Liver (tissue), 9 donors: Measurements from ENCODE around the gene SEPTIN2. TPM values are rescaled to one million over a fixed set of nuclear protein-coding genes. Genes with fewer than 3 reads are reported as not detected.

Experiments used
- DNase-seq: peaks from one replicate; pipeline ENCODE4 v3.0.0-alpha.2; 2017; ENCODE audit warnings: low spot score
- H3K27ac ChIP-seq, 2 donors: one replicate each; pipeline ENCODE4 v1.7.0; 2013; ENCODE audit warnings: inconsistent platforms in 2 of 2, low read length in 2 of 2, control low read depth in 1 of 2, low read depth in 1 of 2, mild to moderate bottlenecking in 1 of 2
- H3K27me3 ChIP-seq, 4 donors: one replicate each; pipeline versions ENCODE4 v1.6.1 to v1.7.0; 2013; ENCODE audit warnings: low read length in 3 of 4, inconsistent platforms in 1 of 4, mild to moderate bottlenecking in 1 of 4, moderate library complexity in 1 of 4; ENCODE audit not compliant: control insufficient read depth in 4 of 4, insufficient read depth in 4 of 4
- H3K36me3 ChIP-seq, 4 donors: one replicate each; pipeline versions ENCODE4 v1.6.1 to v1.7.0; 2013; ENCODE audit warnings: low read length in 3 of 4, mild to moderate bottlenecking in 3 of 4, low read depth in 1 of 4, moderate library complexity in 1 of 4; ENCODE audit not compliant: control insufficient read depth in 4 of 4, insufficient read depth in 3 of 4
- H3K4me1 ChIP-seq, 4 donors: one replicate each; pipeline versions ENCODE4 v1.6.1 to v1.7.0; 2013; ENCODE audit warnings: low read length in 3 of 4, mild to moderate bottlenecking in 3 of 4, moderate library complexity in 1 of 4; ENCODE audit not compliant: control insufficient read depth in 4 of 4, insufficient read depth in 4 of 4
- H3K4me3 ChIP-seq, 3 donors: one replicate each; pipeline versions ENCODE4 v1.6.1 to v1.7.0; 2013; ENCODE audit warnings: low read length in 3 of 3, control low read depth in 1 of 3, low read depth in 1 of 3, mild to moderate bottlenecking in 1 of 3
- H3K9ac ChIP-seq, 2 donors: one replicate each; pipeline ENCODE4 v1.7.0; 2013; ENCODE audit warnings: low read length in 2 of 2, mild to moderate bottlenecking in 2 of 2, moderate library complexity in 2 of 2, control low read depth in 1 of 2, low read depth in 1 of 2
- H3K9me3 ChIP-seq, 4 donors: one replicate each; pipeline versions ENCODE4 v1.6.1 to v1.7.0; 2013; ENCODE audit warnings: low read length in 3 of 4; ENCODE audit not compliant: control insufficient read depth in 4 of 4
- EGR1 ChIP-seq, 2 donors: IDR thresholded peaks; 2 replicates each; pipeline ENCODE4 v1.6.1; 2016 to 2018; ENCODE audit warnings: antibody characterized with exemption in 2 of 2, low read depth in 2 of 2
- FOXA1 ChIP-seq: IDR thresholded peaks from 2 replicates; pipeline ENCODE4 v1.6.1; 2016; ENCODE audit warnings: antibody characterized with exemption
- FOXA2 ChIP-seq: IDR thresholded peaks from 2 replicates; pipeline ENCODE4 v1.6.1; 2016; ENCODE audit warnings: antibody characterized with exemption
- GABPA ChIP-seq, 2 donors: IDR thresholded peaks in 1 of 2; conservative IDR thresholded peaks in 1 of 2; 2 replicates each; pipeline ENCODE4 v1.6.1; 2016; ENCODE audit warnings: antibody characterized with exemption in 2 of 2, mild to moderate bottlenecking in 1 of 2, moderate library complexity in 1 of 2
- HNF4A ChIP-seq, 2 donors: conservative IDR thresholded peaks; 2 replicates each; pipeline ENCODE4 v1.6.1; 2016; ENCODE audit warnings: antibody characterized with exemption in 2 of 2, mild to moderate bottlenecking in 2 of 2
- HNF4G ChIP-seq: IDR thresholded peaks from 2 replicates; pipeline ENCODE4 v1.6.1; 2016; ENCODE audit warnings: antibody characterized with exemption
- JUND ChIP-seq, 2 donors: IDR thresholded peaks; 2 replicates each; pipeline ENCODE4 v1.6.1; 2016; ENCODE audit warnings: antibody characterized with exemption in 2 of 2
- NR2F2 ChIP-seq: IDR thresholded peaks from 2 replicates; pipeline ENCODE4 v1.6.1; 2016; ENCODE audit warnings: antibody characterized with exemption
- RAD21 ChIP-seq, 2 donors: IDR thresholded peaks; 2 replicates each; pipeline ENCODE4 v1.6.1; 2016; ENCODE audit warnings: antibody characterized with exemption in 2 of 2, mild to moderate bottlenecking in 2 of 2
- RXRA ChIP-seq, 2 donors: IDR thresholded peaks; 2 replicates each; pipeline ENCODE4 v1.6.1; 2017 to 2018; ENCODE audit warnings: antibody characterized with exemption in 2 of 2, mild to moderate bottlenecking in 1 of 2
- SP1 ChIP-seq: IDR thresholded peaks from 2 replicates; pipeline ENCODE4 v1.6.1; 2018; ENCODE audit warnings: antibody characterized with exemption, mild to moderate bottlenecking
- TAF1 ChIP-seq: conservative IDR thresholded peaks from 2 replicates; pipeline ENCODE4 v1.6.1; 2016; ENCODE audit warnings: antibody characterized with exemption, mild to moderate bottlenecking
- YY1 ChIP-seq: IDR thresholded peaks from 2 replicates; pipeline ENCODE4 v1.6.1; 2016; ENCODE audit warnings: antibody characterized with exemption, mild to moderate bottlenecking
- WGBS: extraction: QIAGEN DNeasy Blood & Tissue Kit; methylation state at CpG from one replicate; pipeline ENCODE4 v1.1.7; 2013; 5-methylcytosine and 5-hydroxymethylcytosine counted together
- polyA plus RNA-seq, 2 donors: library from polyadenylated mRNA; stranded (reverse) in 1 of 2; unstranded in 1 of 2; fragments of 200-250 nt in 1 of 2; fragments of >200 nt in 1 of 2; fragmentation: Nextera tagmentation in 1 of 2; extraction: Ambion mirVana in 1 of 2; gene quantifications; one replicate each; pipeline versions ENCODE4 v1.2.1 to v1.2.3, GENCODE V29; 2013 to 2015
- total RNA-seq, 2 donors: library from RNA; depleted of rRNA; stranded (reverse); fragments of >200 nt; gene quantifications; one replicate each; pipeline ENCODE4 v1.2.3, GENCODE V29; 2014
- TF ChIP-seq, protein P1 (sequence below): IDR thresholded peaks from 2 replicates; pipeline ENCODE4 v1.6.1; 2016; ENCODE audit warnings: antibody characterized with exemption
- TF ChIP-seq, protein P2 (sequence below): IDR thresholded peaks from 2 replicates; pipeline ENCODE4 v1.6.1; 2016; ENCODE audit warnings: antibody characterized with exemption
- TF ChIP-seq, protein P3 (sequence below): IDR thresholded peaks from 2 replicates; pipeline ENCODE4 v1.6.1; 2016; ENCODE audit warnings: antibody characterized with exemption, mild to moderate bottlenecking
- TF ChIP-seq, protein P4 (sequence below): fragments of 150-350 bp; IDR thresholded peaks from 2 replicates; pipeline ENCODE4 v1.5.1; 2017; ENCODE audit warnings: improper control_type of control experiment, low read depth, low read length; ENCODE audit not compliant: missing input control
- TF ChIP-seq, protein P5 (sequence below): IDR thresholded peaks from 2 replicates; pipeline ENCODE4 v1.6.1; 2016; ENCODE audit warnings: antibody characterized with exemption
- donor health status: healthy.
- donor health status: healthy.
- donor health status: healthy.
- donor health status: healthy.
- donor health status: healthy.

The SEPTIN2 gene
- total and polyA plus RNA-seq, 4 donors, result 63.7 to 147 (median 96.9) TPM

DNA sequence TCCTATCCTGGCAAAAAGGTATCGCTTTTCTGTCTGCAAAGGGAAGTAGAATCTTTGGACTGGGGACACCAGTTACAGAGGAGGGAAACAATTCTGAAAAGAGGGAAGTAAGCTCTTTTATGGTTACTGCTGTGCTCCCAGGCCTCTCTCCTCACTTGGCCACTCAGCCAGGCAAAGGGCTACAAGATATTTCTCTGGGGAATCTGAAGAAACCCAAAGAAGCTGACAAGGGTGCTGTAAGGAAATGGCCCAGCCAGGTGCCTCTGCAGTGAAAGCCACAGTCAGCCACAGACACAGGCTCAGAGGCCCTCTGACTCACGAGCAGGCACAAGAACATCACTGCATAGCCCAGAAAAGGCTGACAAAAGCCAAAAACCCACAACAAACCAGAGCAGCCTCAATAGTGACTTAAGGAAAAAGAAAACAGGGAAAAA, 6.0 kb upstream of the SEPTIN2 start:
- 62% methylated on average over 2 of the region's 2 CpGs for WGBS
- DNase-seq, result no peak
- no peak for TF ChIP-seq FOXA1
- no peak for TF ChIP-seq RXRA (IDR thresholded peaks at IDR 0.05)
- TF ChIP-seq NR2F2, result no peak
- no peak for TF ChIP-seq FOXA2
- TF ChIP-seq SP1, result no peak
- TF ChIP-seq HNF4G, result no peak
- TF ChIP-seq, protein P1, sequence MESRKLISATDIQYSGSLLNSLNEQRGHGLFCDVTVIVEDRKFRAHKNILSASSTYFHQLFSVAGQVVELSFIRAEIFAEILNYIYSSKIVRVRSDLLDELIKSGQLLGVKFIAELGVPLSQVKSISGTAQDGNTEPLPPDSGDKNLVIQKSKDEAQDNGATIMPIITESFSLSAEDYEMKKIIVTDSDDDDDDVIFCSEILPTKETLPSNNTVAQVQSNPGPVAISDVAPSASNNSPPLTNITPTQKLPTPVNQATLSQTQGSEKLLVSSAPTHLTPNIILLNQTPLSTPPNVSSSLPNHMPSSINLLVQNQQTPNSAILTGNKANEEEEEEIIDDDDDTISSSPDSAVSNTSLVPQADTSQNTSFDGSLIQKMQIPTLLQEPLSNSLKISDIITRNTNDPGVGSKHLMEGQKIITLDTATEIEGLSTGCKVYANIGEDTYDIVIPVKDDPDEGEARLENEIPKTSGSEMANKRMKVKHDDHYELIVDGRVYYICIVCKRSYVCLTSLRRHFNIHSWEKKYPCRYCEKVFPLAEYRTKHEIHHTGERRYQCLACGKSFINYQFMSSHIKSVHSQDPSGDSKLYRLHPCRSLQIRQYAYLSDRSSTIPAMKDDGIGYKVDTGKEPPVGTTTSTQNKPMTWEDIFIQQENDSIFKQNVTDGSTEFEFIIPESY, result no peak

DNA sequence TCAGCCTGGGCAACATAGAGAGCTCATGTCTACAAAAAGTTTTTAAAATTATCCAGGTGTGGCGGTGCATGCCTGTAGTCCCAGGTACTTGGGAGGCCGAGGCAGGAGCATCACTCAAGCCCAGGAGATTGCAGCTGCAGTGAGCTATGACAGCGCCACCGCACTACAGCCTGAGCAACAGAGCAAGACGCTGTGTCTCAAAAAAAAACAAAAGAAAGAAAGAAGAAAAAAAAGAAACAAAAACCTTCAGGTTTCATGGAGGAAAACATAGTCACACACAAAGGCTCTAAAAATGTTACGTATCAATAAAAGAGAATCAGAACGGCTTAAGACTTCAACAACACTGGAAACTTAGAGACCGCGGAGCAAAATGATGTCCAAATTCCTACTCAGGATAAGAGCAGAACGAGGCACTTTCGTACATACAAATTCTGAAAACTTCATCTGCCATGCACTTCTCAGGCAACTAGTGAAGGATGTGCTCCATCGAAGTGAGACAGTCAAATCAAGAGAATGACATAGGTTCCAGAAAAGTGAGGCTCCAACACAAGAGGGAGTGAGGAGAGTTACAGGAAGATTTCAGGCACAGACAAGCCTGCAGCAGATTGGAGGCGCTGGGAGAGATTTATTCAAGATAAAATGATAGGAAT, 4.7 kb upstream of the SEPTIN2 start:
- no peak overlapping the region for H3K9ac ChIP-seq
- peaks cover 9 to 57% (median 40%) of the 10 kb centered on the region in 4 donors for H3K4me1 ChIP-seq
- 94% methylated on average over 13 of the region's 13 CpGs for WGBS
- no peaks in the 10 kb centered on the region for H3K27me3 ChIP-seq
- no peaks in the 10 kb centered on the region for H3K9me3 ChIP-seq
- H3K36me3 ChIP-seq, result no peaks in the 10 kb centered on the region
- H3K27ac ChIP-seq, result no peak overlapping the region
- no peak overlapping the region for H3K4me3 ChIP-seq
- no peak for DNase-seq
- TF ChIP-seq GABPA (IDR thresholded peaks at IDR 0.05 in 1 of 2, conservative IDR thresholded peaks at IDR 0.05 in 1 of 2), result no peak
- no peak for TF ChIP-seq JUND (IDR thresholded peaks at IDR 0.05)
- TF ChIP-seq EGR1 (IDR thresholded peaks at IDR 0.05; ENCODE audit: low read depth in 2 of 2), result no peak
- TF ChIP-seq FOXA2, result no peak
- TF ChIP-seq RAD21 (IDR thresholded peaks at IDR 0.05), result no peak
- no peak for TF ChIP-seq YY1
- TF ChIP-seq, protein P2, sequence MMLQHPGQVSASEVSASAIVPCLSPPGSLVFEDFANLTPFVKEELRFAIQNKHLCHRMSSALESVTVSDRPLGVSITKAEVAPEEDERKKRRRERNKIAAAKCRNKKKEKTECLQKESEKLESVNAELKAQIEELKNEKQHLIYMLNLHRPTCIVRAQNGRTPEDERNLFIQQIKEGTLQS, result no peak
- TF ChIP-seq NR2F2, result no peak
- TF ChIP-seq SP1, result no peak
- TF ChIP-seq, protein P3, sequence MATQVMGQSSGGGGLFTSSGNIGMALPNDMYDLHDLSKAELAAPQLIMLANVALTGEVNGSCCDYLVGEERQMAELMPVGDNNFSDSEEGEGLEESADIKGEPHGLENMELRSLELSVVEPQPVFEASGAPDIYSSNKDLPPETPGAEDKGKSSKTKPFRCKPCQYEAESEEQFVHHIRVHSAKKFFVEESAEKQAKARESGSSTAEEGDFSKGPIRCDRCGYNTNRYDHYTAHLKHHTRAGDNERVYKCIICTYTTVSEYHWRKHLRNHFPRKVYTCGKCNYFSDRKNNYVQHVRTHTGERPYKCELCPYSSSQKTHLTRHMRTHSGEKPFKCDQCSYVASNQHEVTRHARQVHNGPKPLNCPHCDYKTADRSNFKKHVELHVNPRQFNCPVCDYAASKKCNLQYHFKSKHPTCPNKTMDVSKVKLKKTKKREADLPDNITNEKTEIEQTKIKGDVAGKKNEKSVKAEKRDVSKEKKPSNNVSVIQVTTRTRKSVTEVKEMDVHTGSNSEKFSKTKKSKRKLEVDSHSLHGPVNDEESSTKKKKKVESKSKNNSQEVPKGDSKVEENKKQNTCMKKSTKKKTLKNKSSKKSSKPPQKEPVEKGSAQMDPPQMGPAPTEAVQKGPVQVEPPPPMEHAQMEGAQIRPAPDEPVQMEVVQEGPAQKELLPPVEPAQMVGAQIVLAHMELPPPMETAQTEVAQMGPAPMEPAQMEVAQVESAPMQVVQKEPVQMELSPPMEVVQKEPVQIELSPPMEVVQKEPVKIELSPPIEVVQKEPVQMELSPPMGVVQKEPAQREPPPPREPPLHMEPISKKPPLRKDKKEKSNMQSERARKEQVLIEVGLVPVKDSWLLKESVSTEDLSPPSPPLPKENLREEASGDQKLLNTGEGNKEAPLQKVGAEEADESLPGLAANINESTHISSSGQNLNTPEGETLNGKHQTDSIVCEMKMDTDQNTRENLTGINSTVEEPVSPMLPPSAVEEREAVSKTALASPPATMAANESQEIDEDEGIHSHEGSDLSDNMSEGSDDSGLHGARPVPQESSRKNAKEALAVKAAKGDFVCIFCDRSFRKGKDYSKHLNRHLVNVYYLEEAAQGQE, result no peak
- no peak for TF ChIP-seq FOXA1
- no peak for TF ChIP-seq HNF4G
- no peak for TF ChIP-seq TAF1
- TF ChIP-seq, protein P4, sequence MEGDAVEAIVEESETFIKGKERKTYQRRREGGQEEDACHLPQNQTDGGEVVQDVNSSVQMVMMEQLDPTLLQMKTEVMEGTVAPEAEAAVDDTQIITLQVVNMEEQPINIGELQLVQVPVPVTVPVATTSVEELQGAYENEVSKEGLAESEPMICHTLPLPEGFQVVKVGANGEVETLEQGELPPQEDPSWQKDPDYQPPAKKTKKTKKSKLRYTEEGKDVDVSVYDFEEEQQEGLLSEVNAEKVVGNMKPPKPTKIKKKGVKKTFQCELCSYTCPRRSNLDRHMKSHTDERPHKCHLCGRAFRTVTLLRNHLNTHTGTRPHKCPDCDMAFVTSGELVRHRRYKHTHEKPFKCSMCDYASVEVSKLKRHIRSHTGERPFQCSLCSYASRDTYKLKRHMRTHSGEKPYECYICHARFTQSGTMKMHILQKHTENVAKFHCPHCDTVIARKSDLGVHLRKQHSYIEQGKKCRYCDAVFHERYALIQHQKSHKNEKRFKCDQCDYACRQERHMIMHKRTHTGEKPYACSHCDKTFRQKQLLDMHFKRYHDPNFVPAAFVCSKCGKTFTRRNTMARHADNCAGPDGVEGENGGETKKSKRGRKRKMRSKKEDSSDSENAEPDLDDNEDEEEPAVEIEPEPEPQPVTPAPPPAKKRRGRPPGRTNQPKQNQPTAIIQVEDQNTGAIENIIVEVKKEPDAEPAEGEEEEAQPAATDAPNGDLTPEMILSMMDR, result no peak
- TF ChIP-seq, protein P5, sequence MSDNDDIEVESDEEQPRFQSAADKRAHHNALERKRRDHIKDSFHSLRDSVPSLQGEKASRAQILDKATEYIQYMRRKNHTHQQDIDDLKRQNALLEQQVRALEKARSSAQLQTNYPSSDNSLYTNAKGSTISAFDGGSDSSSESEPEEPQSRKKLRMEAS, result no peak
- no peak for TF ChIP-seq HNF4A (conservative IDR thresholded peaks at IDR 0.05)
- no peak for TF ChIP-seq RXRA (IDR thresholded peaks at IDR 0.05)
- TF ChIP-seq, protein P1, result no peak

More for the DNA sequence above, 6.0 kb upstream of the SEPTIN2 start:
- Histone ChIP-seq H3K27me3 (no peaks in the 10 kb centered on the region), H3K9ac (no peak overlapping the region), H3K4me1 (peaks cover 9 to 57% (median 40%) of the 10 kb centered on the region in 4 donors), H3K36me3 (no peaks in the 10 kb centered on the region), H3K27ac (peak overlapping the region in 1 of 2 donors; percentile 12), H3K4me3 (no peak overlapping the region), H3K9me3 (no peaks in the 10 kb centered on the region)
